K562 (cell line): ENCODE results near the gene APOM. TPM values are rescaled to one million over a fixed set of nuclear protein-coding genes. Genes with fewer than 3 reads are reported as not detected.

Experiments used
- E2F1 ChIP-seq: sonication (generic); formaldehyde crosslinking; IDR thresholded peaks from 2 replicates; pipeline ENCODE4 v1.8.1; 2023; ENCODE audit warnings: mild to moderate bottlenecking, missing genetic modification reagents, moderate library complexity
- FOSL1 ChIP-seq: fragments of 200-800 bp; sonication (Bioruptor generic); conservative IDR thresholded peaks from 2 replicates; pipeline ENCODE4 v1.6.1; 2016; ENCODE audit warnings: missing genetic modification characterization, missing compliant biosample characterization
- GATAD2A ChIP-seq: fragments of 450-650 bp; IDR thresholded peaks from 2 replicates; pipeline ENCODE4 v1.6.1; 2017
- MECOM ChIP-seq: fragments of 250-450 bp; sonication (Bioruptor Pico); IDR thresholded peaks from 2 replicates; pipeline ENCODE4 v1.8.0; 2022; ENCODE audit warnings: inconsistent platforms
- MEIS2 ChIP-seq: fragments of 450-650 bp; IDR thresholded peaks from 2 replicates; pipeline ENCODE4 v1.6.1; 2014; ENCODE audit warnings: mild to moderate bottlenecking; ENCODE audit not compliant: partially characterized antibody
- PHTF2 ChIP-seq: fragments of 250-450 bp; sonication (Bioruptor Pico); IDR thresholded peaks from 2 replicates; pipeline ENCODE4 v1.5.0; 2021; ENCODE audit warnings: mild to moderate bottlenecking
- POLR3G ChIP-seq: IDR thresholded peaks from 2 replicates; pipeline ENCODE4 v1.6.1; 2011; ENCODE audit not compliant: insufficient read length, insufficient replicate concordance; ENCODE audit errors: extremely low read depth
- RBM17 ChIP-seq: fragments of 200-400 bp; formaldehyde crosslinking; IDR thresholded peaks from 2 replicates; pipeline ENCODE4 v1.6.1; 2017; ENCODE audit warnings: low read depth, mild to moderate bottlenecking, low read length, borderline replicate concordance
- RBM25 ChIP-seq: fragments of 200-400 bp; formaldehyde crosslinking; IDR thresholded peaks from 2 replicates; pipeline ENCODE4 v1.6.1; 2018; ENCODE audit warnings: low read length, low read depth, moderate library complexity; ENCODE audit not compliant: severe bottlenecking
- SFPQ ChIP-seq: fragments of 200-400 bp; formaldehyde crosslinking; IDR thresholded peaks from 2 replicates; pipeline ENCODE4 v1.6.1; 2017; ENCODE audit warnings: mild to moderate bottlenecking, low read depth, low read length, moderate library complexity
- SIRT6 ChIP-seq: IDR thresholded peaks from one replicate; pipeline ENCODE4 v1.6.1; 2012; ENCODE audit warnings: low read depth, mild to moderate bottlenecking, control low read depth, inconsistent platforms, low read length, moderate library complexity
- YBX1 ChIP-seq: fragments of 450-650 bp; IDR thresholded peaks from 2 replicates; pipeline ENCODE4 v1.7.1; 2016; ENCODE audit warnings: mild to moderate bottlenecking
- ZNF175 ChIP-seq: fragments of 200-800 bp; sonication (Bioruptor generic); IDR thresholded peaks from 2 replicates; pipeline ENCODE4 v1.6.1; 2016; ENCODE audit warnings: low read depth, mild to moderate bottlenecking, missing genetic modification characterization, missing compliant biosample characterization
- ZNF280B ChIP-seq: fragments of 250-450 bp; sonication (Bioruptor Pico); IDR thresholded peaks from 2 replicates; pipeline ENCODE4 v1.5.1; 2021; ENCODE audit warnings: mild to moderate bottlenecking
- ZNF324 ChIP-seq: fragments of 250-450 bp; sonication (Bioruptor Pico); IDR thresholded peaks from 2 replicates; pipeline ENCODE4 v1.4.0; 2020; ENCODE audit warnings: mild to moderate bottlenecking
- ZNF431 ChIP-seq: sonication (generic); formaldehyde crosslinking; IDR thresholded peaks from 2 replicates; pipeline ENCODE4 v1.8.0; 2022; ENCODE audit warnings: mild to moderate bottlenecking, missing genetic modification reagents
- ZSCAN29 ChIP-seq: fragments of 450-650 bp; IDR thresholded peaks from 2 replicates; pipeline ENCODE4 v1.6.1; 2017
- polyA plus RNA-seq, 8 experiments: library from polyadenylated mRNA; depleted of rRNA in 4 of 8; stranded (reverse) in 5 of 8; unstranded in 3 of 8; fragments of >200 nt; fragmentation: Nextera tagmentation in 2 of 8; fragmentation: Illumina TruSeq in 1 of 8; extraction: Ambion mirVana in 2 of 8; extraction: Trizol in 1 of 8; gene quantifications; 2 replicates each; pipeline versions ENCODE4 v1.2.1 to v1.2.3, GENCODE V29; 2011 to 2014; ENCODE audit warnings: inconsistent platforms in 1 of 8, missing spikeins in 1 of 8
- total RNA-seq, 7 experiments: library from RNA; depleted of rRNA in 6 of 7; stranded (reverse); fragments of >200 nt in 6 of 7; fragmentation: Illumina TruSeq in 2 of 7; extraction: Trizol in 2 of 7; gene quantifications; 2 replicates each; pipeline versions ENCODE4 v1.2.1 to v1.2.3, GENCODE V29; 2011 to 2021; ENCODE audit warnings: low replicate concordance in 1 of 7
- TF ChIP-seq, protein P1 (sequence below), 2 experiments: fragments of 450-650 bp in 1 of 2; sonication (generic) in 1 of 2; formaldehyde crosslinking in 1 of 2; IDR thresholded peaks in 1 of 2; conservative IDR thresholded peaks in 1 of 2; 2 replicates each; pipeline versions ENCODE4 v1.6.1 to v1.8.1; 2016 to 2023; ENCODE audit warnings: mild to moderate bottlenecking in 2 of 2, moderate library complexity in 2 of 2, inconsistent platforms in 1 of 2, missing genetic modification reagents in 1 of 2

Gene APOM
- total and polyA plus RNA-seq, 9 of the 15 experiments (the other 6 are each of a cell fraction or from before 2014, with no cell fraction given) = 5.7 to 24.3 (median 10.4) TPM

GRCh38 chr6:31665501-31666336 is 10.0 kb downstream of the APOM start, which contains the start of gene CSNK2B (continued):
- TF ChIP-seq ZNF280B (CRISPR knock-in tag) = no peak
- TF ChIP-seq SIRT6 = no peak
- TF ChIP-seq GATAD2A = no peak
- no peak for TF ChIP-seq SFPQ
- peak; percentile 30; the same call in 1 of the 2 replicates for TF ChIP-seq ZSCAN29
- TF ChIP-seq ZNF175 (CRISPR knock-in tag) = no peak
- TF ChIP-seq, protein P1, sequence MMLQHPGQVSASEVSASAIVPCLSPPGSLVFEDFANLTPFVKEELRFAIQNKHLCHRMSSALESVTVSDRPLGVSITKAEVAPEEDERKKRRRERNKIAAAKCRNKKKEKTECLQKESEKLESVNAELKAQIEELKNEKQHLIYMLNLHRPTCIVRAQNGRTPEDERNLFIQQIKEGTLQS (IDR thresholded peaks at IDR 0.05) = no peak
- TF ChIP-seq, protein P1 (CRISPR knock-in tag; conservative IDR thresholded peaks at IDR 0.05) = no peak
- no peak for TF ChIP-seq RBM17
- TF ChIP-seq FOSL1 (tag) = no peak
- peak; percentile 53 for TF ChIP-seq MEIS2
- no peak for TF ChIP-seq PHTF2 (CRISPR knock-in tag)
- TF ChIP-seq YBX1 = no peak
- peak; percentile 2; the same call in 1 of the 2 replicates for TF ChIP-seq E2F1 (CRISPR knock-in tag)
- no peak for TF ChIP-seq RBM25
- TF ChIP-seq MECOM = no peak
- no peak for TF ChIP-seq POLR3G
- peak; percentile 75 for TF ChIP-seq ZNF431
- peak; percentile 25; the same call in 1 of the 2 replicates for TF ChIP-seq ZNF324 (CRISPR knock-in tag)
